OCI-M2 (cell line): Measurements from ENCODE around the gene LGR4.

Source experiments
- DNase-seq: peaks from one replicate; lab custom pipeline; 2025; ENCODE audit not compliant: unreplicated experiment; lab: John Stamatoyannopoulos, UW

The LGR4 gene

GRCh38 chr11:27405134-27405533 lies 67.5 kb downstream of the LGR4 start:
- no peak for DNase-seq

DNA sequence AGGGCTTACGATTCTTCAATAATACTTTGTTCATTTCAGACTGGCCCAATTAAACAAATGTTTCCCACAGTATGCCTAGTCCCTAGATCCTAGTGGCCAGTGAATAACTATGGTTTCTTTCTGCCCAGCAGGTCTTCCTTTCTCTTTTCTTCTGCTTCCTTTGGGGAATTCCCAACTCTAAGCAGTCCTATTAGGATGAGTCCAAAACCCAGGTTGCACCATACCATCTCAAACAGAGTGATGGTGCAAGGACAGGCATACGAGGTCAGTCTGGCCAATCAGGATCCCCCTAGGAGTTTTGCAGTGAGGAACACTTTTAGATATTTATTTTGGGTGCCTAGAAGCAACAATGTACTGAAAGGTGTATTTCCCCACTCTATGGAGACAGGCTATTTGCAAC lies 68.2 kb downstream of the LGR4 start:
- no peak for DNase-seq

DNA sequence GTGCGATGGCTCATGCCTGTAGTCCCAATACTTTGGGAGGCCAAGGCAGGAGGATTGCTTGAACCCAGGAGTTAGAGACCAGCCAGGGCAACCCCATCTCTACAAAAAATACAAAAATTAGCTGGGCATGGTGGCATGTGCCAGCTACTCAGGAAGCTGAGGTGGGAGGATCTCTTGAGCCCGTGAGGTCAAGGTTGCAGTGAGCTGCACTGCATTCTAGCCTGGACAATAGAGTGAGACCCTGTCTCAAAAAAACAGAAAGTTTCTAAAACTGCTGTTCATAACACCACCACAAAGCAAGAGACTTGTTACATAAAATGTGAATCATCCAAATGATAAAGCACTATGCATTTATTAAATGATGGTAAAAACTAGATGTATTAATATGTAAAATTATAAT lies 69.4 kb downstream of the LGR4 start:
- DNase-seq: no peak

- no peak for DNase-seq
Measured at GRCh38 chr11:27402450-27402849, 70.1 kb downstream of the LGR4 start.

GRCh38 chr11:27401833-27402316 lies 70.7 kb downstream of the LGR4 start:
- no peak for DNase-seq

DNA sequence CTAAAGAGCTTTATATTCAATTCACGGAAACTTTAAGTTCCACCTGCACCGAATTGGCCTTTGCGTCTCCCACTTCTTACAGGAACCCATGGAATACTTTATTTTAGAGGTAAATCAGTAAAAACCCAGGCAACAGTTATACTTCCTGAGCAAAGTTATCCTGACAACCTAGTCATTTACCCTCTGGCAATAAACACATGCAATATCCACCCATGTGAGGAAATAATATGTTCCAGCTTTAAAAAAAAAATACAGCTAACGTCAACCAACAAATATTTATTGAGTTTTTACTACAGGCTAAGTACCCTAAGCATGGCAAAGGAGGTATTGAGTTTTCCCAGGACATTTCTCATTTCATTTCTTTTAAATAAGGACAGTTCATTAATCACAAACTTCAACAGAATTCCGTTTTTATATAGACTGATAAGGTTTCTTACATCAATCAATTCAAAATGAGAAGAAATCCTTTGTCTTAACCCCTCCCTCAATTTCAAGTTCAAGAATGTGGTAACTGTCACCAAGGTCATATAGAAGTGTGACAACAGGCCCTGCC lies 71.2 kb downstream of the LGR4 start:
- DNase-seq: no peak

- DNase-seq: no peak
Measured at GRCh38 chr11:27398400-27398770, 74.2 kb downstream of the LGR4 start.

GRCh38 chr11:27397624-27398399 lies 74.8 kb downstream of the LGR4 start:
- no peak for DNase-seq

DNA sequence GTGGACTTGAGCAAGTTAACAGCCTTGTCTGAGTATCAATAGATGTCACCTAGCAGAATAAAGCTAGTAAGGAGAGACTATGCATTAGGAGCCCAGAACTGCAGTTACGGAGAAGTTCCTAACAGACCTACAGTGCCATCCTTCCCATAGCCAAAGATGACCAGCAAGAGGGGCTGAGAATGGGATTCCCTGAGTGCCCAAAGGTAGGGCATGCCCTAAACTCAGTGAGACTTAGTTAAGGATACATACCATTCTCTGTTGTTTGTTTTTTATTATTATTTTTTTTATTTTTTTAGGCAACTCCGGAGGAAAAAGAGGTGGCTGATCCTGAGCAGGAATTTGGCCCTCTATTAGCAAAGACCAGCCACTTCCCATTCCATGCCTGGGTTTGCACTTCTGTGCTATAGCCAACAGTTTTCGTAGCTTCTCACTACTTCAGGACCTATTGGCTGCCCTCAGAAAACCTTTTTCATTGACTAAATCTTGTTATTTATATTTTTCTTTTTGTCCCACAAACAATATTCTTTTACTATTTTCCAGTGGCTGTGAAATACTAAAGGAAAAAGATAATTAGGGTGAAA lies 76.2 kb downstream of the LGR4 start:
- no peak for DNase-seq

DNA sequence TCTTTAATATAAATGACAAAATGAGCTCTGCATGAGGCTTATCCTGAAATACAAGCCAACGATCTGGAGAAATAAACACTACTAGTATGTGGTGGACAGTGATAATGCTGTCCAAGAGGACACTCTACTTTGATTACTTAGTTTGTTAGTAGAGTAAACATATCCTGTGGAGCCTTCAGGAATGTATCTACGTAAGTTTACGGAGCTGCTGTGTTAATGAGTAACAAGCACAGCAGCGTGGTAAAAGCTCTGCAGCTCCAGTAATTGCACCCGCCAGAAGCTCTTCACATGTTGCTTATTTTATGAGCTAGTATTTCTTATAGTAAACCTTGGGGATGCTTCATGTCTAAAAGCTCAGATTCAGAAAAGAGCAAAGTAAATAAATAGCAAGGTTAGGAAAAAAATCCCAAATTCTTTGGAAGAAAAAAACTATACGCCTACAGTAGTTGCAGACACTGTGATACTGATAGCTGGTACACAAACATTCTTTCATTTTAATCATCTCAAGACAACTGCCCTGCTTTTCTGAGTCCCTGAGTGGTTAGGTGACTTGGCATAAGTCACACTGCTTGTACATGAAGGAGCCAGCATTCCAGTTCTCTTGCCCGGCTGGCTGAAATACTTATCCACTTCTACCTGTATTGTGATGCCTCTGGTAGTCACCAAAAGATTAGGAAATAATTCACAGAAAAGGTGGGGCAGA lies 76.9 kb downstream of the LGR4 start:
- no peak for DNase-seq

- no peak for DNase-seq
Measured at GRCh38 chr11:27394781-27395228, 77.8 kb downstream of the LGR4 start.

DNA sequence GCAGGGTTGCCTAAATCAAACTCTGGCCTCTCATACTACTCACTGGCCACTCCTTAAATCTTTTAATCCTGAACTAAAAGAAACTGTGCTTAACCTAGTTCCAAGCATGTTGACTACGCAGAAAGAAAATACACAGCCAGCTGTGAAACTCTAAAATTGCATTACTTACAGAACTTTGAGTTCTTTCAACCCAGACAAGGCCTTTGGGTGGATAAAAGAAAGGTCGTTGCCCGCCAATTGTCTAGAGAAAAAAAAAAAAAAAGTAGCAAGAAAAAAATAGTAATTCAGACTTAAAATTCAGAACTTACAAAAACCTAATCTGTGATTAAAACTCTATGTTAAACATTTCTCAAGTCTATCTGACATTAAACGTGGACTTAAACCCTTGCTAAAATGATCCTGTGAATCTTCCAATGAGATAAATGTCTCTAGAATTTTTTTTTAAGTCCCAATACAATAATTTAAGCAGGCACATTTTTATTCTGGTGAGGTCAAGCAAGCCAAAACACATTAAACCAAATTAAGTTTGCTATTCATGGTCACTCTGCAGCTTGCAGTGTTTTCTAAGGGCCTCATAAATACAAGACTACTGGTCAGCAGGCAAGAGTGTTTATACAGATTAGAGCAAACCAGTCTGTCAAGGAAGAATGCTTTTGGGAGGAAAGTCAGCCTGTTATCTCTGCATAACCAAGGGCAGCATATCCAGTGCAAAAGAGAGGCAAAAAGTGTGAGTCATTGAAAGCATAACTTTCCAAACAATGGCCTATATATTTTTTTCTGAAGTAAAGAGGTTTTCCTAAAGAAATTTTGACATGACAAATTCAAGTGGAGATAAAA lies 80.1 kb downstream of the LGR4 start:
- DNase-seq: no peak

DNA sequence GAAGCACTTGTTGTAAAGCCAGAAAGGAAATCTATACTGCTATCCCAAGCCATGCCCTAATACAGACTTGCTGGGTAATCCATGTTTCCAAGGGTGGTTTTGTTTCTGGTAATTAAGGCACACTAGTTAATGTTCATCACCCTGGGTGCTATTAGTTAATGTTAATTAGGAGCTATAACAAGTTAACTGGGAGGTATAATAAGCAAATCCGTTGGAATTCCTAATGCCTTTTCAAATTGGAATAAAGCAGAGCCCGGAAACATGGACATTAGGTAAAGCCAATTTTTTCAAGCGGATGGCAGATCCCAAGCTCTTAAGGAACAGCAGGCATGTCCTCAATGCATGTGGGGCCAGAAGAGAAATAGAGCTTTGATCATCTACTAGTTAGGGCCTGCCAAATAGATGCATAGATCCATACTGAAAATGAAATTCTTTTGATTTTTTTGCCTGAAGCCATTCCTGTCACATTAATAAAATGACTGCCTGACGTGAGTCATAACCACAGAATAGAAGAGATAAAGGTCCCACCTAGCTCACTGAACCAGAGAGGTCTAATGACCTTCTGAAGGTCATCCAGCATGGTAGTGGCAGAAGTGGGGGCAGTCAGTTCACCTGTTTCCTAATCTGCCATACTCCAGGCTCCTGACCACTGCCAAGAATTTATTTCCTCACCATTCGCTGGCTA lies 81.1 kb downstream of the LGR4 start:
- no peak for DNase-seq

- no peak for DNase-seq
Measured at GRCh38 chr11:27390318-27391295, 82.0 kb downstream of the LGR4 start.

DNA sequence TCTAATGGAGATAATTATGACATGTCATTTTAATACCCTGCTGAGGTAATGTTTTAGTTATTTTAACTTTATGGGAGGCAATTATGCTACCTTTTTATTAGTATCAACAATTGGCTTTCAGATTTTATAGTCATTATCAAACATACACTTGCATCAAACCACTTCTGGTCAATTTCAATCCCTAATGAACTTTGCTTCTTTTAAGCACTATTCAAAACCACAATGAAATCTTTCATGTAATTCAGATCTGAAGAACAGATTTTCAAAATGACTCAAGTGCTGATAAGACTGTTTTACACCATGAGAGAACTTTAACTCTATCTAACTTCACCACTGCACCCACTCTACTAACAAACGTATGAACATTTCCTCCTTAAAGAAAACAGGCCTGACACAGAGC lies 83.7 kb downstream of the LGR4 start:
- DNase-seq: no peak

- DNase-seq: no peak
Measured at GRCh38 chr11:27388001-27388400, 84.6 kb downstream of the LGR4 start.

GRCh38 chr11:27387362-27387761 lies 85.2 kb downstream of the LGR4 start:
- no peak for DNase-seq

DNA sequence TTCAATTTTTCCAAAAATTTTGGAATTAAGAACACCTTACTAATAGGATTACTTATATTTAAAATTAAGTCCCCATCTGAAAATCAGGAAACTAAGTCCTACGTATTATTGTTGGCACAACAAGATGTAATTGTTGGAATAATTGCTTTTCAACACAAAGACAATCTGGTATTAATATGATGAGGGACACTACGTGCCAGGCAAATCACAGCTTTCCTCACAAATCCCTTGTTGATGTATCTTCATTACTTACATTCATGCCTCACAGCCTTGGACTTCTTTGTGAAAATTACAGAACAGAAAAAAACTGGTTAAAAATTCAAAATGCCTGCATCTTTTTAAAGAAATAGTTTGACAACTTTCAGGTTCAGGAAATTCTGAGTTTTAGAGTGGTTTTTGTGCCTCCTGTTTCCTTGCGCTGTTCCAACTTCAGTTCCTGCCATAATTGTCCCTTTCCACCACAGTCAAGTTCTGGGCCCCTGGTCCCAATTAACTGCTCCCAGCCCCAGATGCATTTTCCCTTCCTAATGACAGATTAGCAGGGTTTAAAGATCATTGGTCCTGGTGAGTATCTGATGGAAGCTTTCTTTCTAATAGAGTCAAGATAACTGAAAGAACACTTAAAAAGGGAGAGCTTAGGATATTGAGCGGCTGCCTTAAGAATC lies 86.3 kb downstream of the LGR4 start:
- no peak for DNase-seq

- DNase-seq: no peak
Measured at GRCh38 chr11:27385245-27385644, 87.3 kb downstream of the LGR4 start.
